NCI-H82 treated with DMSO at 0.1 percent for 48 hours (cell line): Measurements from ENCODE around the gene FANCC.
A peak's percentile ranks its signal among the peaks of the same experiment; 100 is the strongest.

Source experiments
- DNase-seq: peaks from one replicate; lab custom pipeline; 2025; ENCODE audit not compliant: unreplicated experiment; lab: John Stamatoyannopoulos, UW

Gene FANCC

GRCh38 chr9:95317119-95317892, at the start of gene FANCC:
FANCC (minus strand) TSS chr9:95317709; CDS start chr9:95249291, 68,418 bp downstream.
- peak; percentile 79 for DNase-seq

GRCh38 chr9:95366731-95367325, 49.3 kb upstream of the FANCC start:
- DNase-seq: no peak

GRCh38 chr9:95365766-95366165, 48.3 kb upstream of the FANCC start:
- DNase-seq: no peak

DNA sequence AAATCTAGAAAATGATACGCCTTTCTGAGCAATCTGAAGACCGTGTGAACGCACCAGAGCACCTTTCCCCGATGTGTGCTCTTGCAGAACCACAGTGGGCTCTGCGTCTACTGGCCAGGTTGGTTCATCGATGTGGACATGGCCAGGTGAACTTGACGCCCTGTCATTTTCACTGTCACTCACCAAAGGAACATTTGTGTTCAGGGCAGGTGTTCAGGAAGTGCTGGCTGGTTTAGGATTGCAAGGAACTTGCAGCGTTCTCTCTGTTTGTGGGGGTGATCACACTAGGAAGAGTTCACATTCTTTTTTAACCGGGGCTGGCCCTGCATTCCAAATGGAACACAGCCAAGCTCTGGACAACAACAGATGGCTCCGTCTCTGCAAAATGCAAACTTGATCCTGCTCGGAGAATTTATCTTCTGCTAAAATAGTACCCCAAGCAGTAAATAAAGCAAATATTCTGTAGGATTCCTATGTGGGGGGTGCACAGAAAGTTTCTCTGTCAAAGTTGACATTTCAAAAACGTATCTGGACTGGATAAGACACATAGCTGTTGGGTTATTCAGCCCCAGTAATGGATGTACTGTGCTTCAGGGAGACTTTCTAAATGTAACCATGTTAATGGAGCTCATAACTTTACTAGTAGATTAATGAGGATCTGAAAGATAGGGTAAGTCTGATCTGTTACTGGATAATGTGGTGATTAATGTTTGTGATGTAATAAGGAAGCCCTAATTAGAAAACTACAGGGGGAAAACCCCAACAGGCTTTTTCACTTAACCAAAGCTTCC, 45.7 kb upstream of the FANCC start:
- peak; percentile 66 for DNase-seq

DNA sequence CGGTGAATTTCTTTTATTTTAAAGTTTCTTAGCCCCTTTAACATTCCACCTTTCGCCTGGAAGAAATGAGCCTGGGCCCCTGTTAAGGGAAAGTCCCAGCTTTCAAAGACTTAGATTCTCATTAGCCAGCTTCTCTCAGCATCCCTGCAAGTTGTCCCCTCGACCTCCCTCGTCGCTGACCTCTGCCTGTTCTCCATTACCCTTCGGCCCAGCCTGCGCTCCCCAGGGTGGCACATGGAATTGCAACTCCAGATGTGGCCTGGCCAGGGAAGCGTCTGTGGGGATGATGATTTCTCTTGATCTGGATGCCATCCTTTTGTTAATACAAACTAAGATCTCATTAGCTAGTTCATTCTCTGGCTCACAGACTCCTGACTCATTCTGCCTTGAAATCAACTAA, 43.4 kb upstream of the FANCC start:
- DNase-seq: no peak

- DNase-seq: no peak
Measured at GRCh38 chr9:95357316-95357715, 39.8 kb upstream of the FANCC start.

DNA sequence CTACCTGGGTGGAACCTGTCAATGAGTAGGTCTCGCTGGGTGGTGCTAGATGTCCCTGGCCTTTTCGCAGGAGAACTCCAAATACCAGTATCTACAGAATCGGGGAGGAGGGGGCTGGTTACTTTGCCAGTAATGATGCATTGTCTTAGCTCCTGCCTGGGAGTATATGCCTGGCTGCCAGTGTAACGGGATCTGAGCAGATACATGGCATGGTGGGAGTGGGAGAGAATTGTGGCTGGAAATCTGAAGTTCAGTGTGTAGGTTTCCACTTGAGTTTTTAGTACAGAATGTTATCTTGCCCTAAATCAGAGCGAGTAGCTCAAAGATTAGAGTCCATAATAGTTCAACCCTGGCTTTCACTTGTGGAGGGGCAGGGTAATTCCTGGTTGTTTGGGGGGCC, 38.0 kb upstream of the FANCC start:
- DNase-seq: no peak

DNA sequence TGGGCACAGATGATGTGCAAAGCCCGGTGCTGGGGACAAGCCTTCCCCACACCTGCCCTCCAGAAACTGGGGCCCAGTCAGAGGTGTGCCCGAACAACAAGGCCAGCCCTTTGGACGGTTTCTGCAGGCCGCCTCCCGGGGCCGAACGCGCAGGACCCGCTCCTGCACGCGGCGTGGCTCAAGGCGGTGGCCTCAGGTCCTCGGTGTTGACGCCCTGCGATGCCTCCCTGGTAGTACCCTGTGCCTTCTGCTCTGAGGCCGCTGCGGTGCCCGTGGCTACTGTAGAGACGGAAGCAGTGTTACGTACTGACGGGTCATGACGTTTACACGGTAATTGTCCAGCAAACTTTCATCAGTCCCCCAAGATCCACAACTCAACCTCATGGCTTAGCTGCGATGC, 33.5 kb upstream of the FANCC start:
- no peak for DNase-seq

- no peak for DNase-seq
Measured at GRCh38 chr9:95350266-95350665, 32.8 kb upstream of the FANCC start.

DNA sequence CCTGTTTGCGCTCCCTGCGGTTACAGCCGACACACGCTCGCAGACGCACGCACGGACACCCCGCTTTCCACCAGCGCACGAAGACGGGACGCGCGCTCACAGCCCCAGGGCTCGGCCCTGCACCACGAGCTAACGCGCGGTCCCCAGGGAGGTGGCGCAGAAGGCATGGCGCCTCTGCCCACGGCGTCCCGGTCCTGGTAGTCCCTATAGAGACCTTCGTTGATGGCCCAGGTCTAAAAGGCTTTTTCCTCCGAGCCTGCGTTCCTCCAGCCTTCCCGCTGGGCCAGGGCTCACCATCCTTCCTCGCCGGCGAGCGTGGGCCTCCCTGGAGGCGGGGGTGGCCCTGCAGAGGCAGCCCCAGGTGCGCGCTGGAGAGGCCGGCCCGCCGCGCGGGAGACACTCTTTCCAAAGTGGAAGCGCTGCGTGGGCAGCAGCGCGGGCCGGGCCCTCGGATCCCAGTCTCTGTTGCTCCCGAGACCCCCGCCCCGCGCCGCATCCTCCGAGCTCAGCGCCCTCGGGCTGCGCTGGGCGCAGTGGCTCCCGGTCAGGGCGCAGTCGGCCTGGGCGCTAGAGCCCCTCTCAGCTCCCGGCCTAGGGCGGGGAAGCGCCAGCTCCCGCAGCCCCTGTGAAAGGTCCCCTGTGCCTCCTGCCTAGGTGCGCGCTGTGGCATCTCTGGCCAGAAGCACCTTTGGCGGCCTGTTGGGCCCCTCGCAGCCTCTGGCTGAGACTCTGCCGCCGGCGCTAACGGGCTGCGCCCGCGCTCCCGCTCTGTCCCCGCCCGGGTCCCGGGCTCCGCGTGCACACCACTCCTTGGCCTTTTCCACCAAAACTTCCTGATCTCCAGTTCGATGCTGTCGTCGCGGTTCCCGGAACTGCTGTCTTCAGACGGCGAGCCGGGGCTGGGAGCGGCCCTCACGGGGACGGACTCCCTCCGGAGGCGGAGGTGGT, 31.9 kb upstream of the FANCC start:
- DNase-seq: no peak

DNA sequence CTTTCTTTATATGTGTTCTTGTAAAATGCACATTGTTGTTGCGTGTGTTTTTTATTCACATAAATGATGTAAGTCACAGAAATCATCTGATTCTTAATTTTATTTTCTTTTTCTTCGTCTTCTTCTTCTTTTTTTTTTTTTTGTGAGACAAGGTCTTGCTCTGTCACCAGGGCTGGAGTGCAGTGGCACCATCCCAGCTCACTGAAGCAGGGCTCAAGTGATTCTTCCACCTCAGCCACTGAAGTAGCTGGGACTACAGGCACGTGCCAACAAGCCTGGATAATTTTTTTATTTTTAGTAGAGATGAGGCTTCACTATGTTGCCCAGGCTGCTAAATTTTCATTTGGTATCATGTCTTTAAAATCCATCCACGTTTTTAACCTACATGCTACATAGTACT, 28.5 kb upstream of the FANCC start:
- no peak for DNase-seq

- no peak for DNase-seq
Measured at GRCh38 chr9:95344735-95345325, 27.3 kb upstream of the FANCC start.

DNA sequence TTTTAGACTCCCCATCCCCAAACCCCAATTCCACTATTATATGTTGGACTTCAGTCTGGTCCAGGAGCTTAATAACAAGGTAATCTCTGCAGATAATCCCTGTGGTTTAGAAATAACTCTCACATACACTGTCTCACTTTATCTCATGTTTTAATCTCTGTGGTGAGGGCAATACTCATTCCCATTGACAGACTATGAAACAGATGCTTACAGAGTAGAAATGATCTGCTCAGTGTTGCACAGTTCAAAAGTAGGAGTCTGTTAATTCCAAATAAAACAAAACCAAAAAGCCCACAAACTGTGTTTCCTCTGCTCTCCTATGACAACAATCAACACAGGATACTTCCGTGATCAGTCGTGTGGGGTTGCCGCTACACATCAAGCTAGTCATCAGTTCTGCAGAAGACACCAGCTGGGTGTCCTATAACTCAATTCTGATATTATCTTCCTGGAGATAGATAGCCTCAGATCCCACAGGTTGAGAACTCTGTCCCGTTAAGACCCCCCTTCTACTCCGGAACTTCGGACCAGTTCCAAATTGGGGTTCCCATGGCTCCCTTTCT, 26.3 kb upstream of the FANCC start:
- no peak for DNase-seq

GRCh38 chr9:95342571-95342970, 25.1 kb upstream of the FANCC start:
- no peak for DNase-seq

DNA sequence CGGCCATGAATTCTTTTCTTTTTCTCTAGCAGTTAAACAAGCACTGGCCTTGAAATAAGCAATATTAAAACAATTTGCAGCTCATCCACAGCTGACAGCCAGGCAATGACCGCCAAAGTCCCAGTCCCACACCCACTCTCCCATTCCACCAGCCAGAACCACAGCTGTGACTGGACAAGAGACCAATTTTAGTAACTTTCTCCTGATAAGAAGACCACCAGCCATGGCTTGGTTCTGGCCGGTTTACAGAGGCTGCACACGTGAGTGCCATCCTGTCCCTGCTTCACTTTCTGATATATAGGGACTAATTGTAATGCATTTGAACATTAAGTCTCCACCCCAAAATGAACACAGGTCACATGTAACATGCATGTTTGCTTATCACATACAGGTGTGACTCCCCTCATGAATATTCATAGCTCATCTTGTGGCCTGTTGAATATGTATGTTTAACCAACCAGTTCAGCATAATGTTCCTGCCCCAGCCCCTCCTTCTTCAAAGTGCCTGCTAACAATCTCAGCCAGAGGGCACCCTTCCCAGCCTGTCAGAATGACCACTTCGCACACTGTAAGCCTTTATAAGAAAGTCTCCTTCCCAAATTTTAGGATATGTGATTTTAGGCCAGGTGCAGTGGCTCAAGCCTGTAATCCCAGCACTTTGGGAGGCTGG, 23.9 kb upstream of the FANCC start:
- DNase-seq: no peak

DNA sequence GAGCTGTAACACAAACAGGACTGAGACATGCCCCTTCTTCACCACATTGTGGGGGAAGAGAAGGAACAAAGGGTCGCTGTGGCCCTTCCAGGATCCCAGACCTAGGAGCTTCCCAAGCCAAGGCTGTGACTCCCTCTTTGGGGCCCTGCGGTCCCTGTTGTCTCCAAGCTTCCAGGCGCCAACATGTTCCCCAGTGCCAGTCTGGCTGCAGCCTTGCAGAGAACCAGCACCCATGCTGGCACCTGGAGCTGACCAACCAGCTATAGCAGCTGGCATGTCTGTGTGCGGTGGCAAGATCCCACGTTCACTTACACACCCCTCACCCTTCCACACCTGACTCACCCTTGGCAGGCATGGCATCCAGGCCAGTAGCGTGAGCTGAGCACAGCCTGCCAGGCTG, 20.7 kb upstream of the FANCC start:
- no peak for DNase-seq

DNA sequence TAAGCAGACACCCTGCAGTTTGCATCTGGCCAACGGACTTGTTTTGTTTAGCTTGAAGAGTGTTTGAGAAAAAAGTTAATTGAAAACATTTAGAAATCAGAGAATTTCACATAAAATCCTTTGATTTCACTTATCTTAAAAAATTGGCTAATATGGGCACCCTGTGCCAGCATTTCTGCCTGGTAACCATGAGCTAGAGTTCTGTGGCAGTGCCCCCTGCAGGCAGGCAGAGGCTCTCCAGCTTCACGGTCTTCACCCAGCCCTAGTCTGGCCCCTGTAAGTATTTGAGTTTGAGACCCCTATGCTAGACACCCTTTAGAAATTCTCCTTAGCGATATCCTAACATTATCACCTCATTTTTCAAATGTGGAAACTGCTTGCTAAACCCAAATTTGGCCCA, 18.8 kb upstream of the FANCC start:
- no peak for DNase-seq

DNA sequence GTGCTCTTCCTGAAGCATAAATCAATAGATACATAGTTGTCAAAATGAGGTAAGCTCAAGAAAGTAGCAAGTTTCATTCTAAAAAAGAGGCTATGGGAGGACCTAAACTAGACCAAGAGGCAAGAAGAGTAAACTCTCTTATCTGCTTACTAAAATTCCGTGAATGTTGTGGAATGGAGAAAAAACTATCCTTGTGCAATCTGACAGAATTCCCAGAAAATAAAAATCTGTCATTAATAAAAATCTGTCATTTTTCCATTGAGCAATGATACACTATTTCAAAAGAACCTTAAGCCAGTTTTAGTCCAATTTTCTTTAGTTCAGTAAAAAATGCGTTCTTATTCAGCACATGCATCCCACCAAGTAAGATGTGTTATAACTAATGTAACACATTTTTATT, 15.9 kb upstream of the FANCC start:
- DNase-seq: no peak

DNA sequence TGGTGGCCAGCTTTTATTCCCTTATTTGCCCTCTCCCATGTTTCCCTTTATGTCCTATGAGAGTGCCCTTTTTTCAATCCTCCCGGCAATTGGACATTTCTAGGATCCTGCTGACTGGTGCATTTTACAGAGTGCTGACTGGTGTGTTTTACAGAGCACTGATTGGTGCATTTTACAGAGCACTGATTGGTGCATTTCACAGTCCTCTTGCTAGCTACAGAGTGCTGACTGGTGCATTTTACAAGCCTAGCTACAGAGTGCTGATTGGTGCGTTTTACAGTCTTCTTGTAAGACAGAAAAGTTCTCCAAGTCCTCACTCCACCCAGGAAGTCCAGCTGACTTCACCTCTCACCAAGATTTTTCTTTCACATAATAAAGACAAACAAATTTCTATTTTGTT, 15.4 kb upstream of the FANCC start:
- no peak for DNase-seq
